ENCODE results near the gene CBX5.
"Not testable (repeated sequence)": the region's sequence is repeated elsewhere in the genome, so short reads cannot be mapped to it uniquely, and the experiment has no call there.

The CBX5 gene

DNA sequence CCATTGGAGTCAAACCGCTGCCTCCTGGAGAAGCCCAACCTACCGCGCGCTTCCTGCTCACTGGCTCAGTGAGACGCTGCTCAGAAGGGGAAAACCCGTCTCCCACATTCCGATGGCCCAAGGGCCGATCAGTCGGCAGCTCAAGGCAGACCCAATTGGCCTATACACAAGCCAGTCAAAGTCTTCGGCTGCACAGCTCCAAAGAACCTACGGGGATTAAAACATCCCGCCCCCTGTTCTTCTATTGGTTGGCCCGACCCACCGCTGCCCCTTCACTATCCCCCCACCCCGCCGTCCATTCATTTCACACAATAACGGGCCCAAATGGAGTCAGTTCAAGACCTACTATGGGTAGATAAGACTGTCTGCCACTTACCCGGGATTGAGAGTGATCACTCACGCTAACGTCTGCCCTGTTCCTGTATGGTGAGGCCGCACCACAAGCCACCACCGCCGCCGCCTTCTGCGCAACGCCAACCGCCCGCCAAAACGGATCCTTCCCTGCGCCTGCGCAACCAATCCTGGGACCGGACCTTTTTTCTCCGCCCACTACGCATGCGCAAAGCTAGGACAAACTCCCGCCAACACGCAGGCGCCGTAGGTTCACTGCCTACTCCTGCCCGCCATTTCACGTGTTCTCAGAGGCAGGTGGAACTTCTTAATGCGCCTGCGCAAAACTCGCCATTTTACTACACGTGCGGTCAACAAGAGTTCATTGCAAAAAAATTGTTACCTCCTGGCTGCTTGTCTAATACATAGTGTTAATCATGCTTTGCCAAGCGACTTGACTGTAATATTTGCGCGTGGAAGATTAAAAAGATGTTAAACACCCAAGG is at the start of gene CBX5:
Gene CBX5, minus strand, starts transcription at position 491 of the 836 bp plus-strand sequence. CDS start 22,472 bp downstream, outside the sequence.
- DNase-seq (ENCODE audit: low spot score), result peak; percentile 92
- in situ Hi-C loops (cut with MboI; ENCODE audit: low pct_unique_long_range_greater_than_20kb, low sequenced_read_pairs, unreplicated experiment), result no loop called here
- TF ChIP-seq, protein P1, sequence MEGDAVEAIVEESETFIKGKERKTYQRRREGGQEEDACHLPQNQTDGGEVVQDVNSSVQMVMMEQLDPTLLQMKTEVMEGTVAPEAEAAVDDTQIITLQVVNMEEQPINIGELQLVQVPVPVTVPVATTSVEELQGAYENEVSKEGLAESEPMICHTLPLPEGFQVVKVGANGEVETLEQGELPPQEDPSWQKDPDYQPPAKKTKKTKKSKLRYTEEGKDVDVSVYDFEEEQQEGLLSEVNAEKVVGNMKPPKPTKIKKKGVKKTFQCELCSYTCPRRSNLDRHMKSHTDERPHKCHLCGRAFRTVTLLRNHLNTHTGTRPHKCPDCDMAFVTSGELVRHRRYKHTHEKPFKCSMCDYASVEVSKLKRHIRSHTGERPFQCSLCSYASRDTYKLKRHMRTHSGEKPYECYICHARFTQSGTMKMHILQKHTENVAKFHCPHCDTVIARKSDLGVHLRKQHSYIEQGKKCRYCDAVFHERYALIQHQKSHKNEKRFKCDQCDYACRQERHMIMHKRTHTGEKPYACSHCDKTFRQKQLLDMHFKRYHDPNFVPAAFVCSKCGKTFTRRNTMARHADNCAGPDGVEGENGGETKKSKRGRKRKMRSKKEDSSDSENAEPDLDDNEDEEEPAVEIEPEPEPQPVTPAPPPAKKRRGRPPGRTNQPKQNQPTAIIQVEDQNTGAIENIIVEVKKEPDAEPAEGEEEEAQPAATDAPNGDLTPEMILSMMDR (IDR thresholded peaks at IDR 0.05; ENCODE audit: extremely low read depth, insufficient read depth, missing control alignments), result no peak

DNA sequence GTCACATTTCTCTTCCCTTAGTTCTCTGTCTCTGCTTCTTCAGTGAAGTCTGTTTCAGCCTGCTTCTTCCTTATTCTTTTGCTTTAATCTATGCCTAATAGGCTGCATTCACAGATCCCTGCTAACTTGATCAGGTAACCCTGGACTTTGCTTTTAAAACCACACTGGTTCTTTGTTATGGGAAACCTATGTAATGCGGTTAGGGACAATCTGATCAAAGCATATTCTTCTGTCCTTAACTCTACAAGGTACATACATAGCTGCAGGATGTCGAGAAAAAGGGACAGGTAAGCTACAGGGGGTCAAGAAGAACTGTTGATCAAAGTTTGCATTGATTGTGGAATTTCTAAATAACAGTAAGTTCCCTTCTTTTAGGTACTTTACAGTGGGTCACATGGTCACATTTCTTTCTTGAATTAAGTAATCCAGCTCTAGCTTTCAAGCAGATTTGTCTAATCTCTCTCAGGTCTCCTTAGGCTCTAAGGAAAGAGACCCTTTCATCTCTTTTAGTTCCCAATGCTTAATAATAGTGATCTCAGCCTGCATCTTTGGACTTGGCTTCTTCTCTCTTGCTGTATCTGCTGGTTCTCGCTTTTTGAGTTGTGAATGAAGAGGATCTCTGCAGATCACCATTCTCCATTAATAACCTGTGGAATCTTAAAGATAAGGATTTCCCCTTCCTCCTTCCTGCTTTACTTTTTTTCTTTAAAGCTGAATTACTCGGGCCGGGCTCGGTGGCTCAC is 48.8 kb upstream of the CBX5 start:
- in situ Hi-C loops (cut with MboI; ENCODE audit: low pct_unique_long_range_greater_than_20kb, low sequenced_read_pairs, unreplicated experiment), result no loop called here
- TF ChIP-seq, protein P1 (IDR thresholded peaks at IDR 0.05; ENCODE audit: extremely low read depth, insufficient read depth, missing control alignments), result no peak
- DNase-seq (ENCODE audit: low spot score), result no peak

DNA sequence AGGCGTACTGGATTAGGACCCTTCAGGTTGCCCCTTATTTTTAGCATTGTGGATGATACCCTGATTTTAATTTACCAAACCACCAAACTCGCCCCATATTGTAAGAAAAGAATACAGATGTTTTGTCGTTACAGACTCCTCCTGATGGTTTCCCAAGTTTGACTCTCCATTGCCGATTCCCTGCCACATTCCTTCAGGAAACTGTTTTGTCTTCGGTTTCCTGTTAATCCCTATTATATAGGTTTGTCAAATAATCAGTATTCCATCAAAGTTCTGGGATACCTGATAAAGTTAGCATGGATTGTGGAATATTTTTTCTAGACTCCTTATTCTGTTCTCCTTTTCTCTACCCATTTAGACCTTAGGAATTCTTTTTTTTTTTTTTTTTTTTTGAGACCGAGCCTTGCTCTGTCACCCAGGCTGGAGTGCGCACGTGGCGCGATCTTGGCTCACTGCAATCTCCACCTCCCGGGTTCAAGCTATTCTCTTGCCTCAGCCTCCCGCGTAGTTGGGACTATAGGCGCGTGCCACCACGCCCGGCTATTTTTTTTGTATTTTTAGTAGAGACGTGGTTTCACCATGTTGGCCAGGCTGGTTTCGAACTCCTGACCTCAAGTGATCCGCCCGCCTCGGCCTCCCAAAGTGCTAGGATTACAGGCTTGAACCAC is 45.7 kb upstream of the CBX5 start:
- in situ Hi-C loops (cut with MboI; ENCODE audit: low pct_unique_long_range_greater_than_20kb, low sequenced_read_pairs, unreplicated experiment); DNase-seq (ENCODE audit: low spot score): not testable (repeated sequence)

DNA sequence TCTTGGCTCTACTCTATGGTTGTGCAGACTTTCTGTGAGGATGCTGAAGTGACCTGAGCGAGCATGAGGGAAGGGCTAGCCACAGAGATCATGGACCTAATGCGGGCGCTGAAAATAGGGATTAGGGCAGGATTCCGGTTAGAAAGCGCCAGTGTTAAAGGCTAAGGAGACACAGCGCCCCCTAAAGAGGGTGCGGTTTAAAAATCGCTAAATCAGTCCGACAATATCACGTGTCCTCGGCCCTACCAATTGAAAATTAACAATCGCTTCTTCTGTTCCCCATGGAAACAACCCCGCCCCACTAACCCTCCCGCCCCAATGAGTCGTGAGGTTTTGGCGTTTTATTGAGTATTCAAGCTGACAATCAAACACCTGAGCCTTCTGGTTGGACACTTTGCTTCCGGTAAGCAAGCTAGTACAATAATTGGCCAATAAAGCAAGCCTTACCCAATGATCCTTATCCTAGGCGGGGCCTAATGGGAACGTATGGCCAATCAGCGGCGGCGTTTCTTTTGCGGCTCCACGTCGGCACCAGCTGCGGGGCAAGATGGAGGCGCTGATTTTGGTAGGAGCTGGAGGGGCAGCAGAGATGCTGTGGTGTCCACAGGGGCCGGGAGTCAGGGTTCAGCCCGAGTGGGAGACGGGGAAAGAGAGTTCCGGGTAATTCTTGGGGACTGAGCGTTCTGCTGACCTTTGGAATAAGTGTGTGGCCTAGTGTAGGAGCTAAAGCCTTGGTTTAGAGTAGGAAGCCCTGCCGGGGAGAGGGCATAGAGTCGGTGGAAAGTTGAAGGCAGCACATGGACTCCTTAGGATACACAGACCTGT is 44.9 kb upstream of the CBX5 start, which contains the start of gene COPZ1:
Gene COPZ1, plus strand, starts transcription at position 515 of the 825 bp plus-strand sequence. Its CDS starts 33 bp downstream, at position 548.
- peak; percentile 93 for DNase-seq (ENCODE audit: low spot score)
- TF ChIP-seq, protein P1 (IDR thresholded peaks at IDR 0.05; ENCODE audit: extremely low read depth, insufficient read depth, missing control alignments), result peak; percentile 70
- in situ Hi-C loops (cut with MboI; ENCODE audit: low pct_unique_long_range_greater_than_20kb, low sequenced_read_pairs, unreplicated experiment), result no loop called here

DNA sequence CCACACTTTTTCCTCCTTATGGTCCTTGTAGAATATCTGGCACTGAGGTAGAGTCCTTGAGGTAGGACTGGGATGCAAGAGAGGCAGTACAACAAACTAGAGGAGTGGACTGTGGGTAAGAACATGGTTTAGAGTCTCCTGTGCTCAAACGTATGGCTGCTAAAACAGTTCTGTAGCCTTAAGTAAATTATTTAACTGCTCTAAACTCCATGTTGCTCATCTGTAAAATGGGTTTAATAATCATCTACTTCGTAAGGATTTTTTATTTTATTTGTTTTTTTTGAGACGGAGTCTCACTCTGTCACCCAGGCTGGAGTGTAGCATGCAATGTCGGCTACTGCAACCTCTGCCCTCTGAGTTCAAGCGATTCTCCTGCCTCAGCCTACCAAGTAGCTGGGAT is 41.4 kb upstream of the CBX5 start:
- in situ Hi-C loops (cut with MboI; ENCODE audit: low pct_unique_long_range_greater_than_20kb, low sequenced_read_pairs, unreplicated experiment), result no loop called here
- TF ChIP-seq, protein P1 (IDR thresholded peaks at IDR 0.05; ENCODE audit: extremely low read depth, insufficient read depth, missing control alignments), result no peak
- no peak for DNase-seq (ENCODE audit: low spot score)

DNA sequence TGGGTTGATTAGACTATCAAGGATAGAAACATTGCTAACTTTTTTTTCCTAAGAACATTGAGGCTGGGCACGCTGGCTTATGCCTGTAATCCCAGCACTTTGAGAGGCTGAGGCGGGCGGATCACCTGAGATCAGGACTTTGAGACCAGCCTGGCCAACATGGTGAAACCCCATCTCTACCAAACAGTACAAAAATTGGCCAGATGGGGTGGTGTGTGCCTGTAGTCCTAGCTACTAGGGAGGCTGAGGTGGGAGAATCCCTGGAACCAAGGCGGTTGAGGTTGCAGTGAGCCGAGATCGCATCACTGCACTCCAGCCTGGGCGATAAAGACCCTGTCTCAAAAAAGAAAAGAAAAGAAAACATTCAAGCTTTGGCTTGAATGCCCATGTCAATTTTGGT is 32.4 kb upstream of the CBX5 start:
- DNase-seq (ENCODE audit: low spot score); in situ Hi-C loops (cut with MboI; ENCODE audit: low pct_unique_long_range_greater_than_20kb, low sequenced_read_pairs, unreplicated experiment): not testable (repeated sequence)

DNA sequence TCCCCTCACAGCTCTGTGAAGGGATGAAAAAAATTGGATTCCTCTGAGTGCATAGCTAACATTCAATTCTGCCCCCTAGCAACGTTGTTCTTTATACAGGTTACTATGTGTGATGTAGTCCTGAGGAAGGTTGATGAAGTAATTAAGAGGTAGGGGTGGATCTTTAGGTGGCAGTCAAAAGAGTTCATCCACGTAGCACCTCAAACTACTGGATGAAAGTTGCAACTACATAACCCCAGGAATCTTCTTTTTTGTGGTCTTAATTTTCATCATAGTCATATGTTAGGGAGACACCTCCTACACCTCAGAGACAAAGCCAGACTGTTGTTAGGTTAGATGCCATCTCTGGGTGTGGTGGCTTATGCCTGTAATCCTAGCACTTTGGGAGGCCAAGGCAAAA is 31.1 kb upstream of the CBX5 start:
- TF ChIP-seq, protein P1 (IDR thresholded peaks at IDR 0.05; ENCODE audit: extremely low read depth, insufficient read depth, missing control alignments), result no peak
- no peak for DNase-seq (ENCODE audit: low spot score)
- in situ Hi-C loops (cut with MboI; ENCODE audit: low pct_unique_long_range_greater_than_20kb, low sequenced_read_pairs, unreplicated experiment), result no loop called here
